ENCODE measurements around the gene SUSD4.

SUSD4 gene

DNA sequence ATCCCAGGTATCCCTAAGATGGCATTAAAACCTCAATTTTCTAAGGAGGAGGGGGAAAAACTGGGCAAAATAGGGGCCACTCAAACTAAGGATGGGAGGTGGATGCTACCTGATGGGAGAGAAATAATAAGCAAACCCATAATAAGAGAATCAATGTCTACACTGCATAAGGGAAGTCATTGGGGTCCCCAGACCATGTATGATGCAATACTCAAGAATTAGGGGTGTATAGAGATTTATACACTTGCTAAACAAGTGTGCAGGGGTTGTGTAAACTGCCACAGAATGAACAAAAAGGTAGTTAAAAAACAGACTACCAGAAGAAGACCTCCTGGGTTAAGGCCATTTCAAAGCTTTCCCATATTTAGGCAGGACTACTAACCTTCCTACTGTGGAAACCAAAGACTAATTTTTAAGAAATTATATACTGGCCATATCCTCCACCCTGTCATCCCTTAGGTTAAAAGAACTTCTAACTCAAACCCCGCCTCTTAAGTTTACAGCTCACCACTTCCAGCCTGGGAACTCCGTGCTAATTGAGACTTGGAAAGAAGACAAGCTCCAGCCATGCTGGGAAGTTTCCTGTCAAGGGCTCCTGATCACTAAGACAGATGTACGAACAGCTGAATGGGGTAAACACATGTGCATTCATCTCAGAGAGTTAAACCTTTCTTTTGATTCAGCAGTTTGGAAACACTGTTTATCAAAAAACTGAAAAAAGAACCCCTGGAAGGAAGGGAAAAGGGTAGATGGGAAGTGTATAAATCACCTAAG lies 156.5 kb downstream of the SUSD4 start:
- no peak for DNase-seq

DNA sequence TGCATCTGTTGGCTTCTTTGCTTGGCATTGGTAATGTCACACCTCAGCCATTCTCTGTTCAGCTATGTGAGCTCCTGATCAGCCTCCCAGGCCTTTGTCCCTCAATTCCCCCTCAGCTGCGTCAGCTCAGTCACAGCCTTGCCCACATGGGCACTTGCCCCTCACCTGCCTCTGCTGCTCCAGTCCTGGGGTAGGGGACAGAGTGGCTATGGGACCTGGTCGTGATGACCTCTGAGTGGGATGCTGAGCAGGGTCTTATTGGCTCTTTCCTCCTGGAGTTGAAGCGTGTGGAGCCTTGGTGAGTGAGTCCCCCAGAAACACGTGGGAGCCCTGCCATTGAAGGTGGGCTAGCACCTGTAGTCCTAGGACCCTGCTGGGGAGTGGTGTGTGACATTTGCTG lies 159.6 kb downstream of the SUSD4 start:
- no peak for DNase-seq

DNA sequence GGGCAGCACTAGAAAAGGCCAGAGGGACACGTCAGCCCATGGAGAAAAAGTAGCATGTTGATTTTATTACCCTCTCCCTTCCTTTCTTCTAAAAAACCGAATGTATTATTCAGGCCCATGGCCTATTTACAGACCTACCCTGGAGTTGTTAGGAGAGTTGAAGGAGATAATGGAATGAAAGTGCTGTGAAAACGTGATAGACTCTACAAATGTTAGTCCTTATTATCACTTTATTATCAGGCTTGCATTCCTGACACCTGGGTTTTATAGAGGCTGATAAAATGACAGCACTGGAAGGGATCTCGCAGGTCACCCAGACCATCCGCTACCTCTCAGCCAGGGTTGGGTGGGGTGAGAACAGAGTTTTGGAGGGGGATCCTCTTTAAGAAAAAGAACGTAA lies 160.3 kb downstream of the SUSD4 start:
- DNase-seq = no peak

DNA sequence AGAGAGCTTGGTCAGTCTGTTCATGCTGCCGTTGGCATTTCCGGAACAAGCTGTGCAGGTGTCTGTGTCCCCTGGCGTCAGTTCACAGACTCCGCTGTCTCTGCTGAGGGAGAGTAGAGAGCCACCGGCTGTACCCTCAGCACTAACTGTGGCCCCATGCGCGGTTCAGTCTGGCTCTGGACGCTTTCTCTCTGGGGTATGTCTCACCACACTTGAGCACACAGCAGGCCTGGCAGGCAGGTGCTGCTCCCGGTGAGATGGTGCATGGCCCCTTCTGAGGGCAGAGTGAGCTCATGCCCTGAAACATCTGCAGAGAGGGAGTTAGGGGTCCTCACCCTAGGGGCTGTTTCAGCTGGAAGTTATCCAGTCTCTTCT lies 161.0 kb downstream of the SUSD4 start:
- DNase-seq = no peak

DNA sequence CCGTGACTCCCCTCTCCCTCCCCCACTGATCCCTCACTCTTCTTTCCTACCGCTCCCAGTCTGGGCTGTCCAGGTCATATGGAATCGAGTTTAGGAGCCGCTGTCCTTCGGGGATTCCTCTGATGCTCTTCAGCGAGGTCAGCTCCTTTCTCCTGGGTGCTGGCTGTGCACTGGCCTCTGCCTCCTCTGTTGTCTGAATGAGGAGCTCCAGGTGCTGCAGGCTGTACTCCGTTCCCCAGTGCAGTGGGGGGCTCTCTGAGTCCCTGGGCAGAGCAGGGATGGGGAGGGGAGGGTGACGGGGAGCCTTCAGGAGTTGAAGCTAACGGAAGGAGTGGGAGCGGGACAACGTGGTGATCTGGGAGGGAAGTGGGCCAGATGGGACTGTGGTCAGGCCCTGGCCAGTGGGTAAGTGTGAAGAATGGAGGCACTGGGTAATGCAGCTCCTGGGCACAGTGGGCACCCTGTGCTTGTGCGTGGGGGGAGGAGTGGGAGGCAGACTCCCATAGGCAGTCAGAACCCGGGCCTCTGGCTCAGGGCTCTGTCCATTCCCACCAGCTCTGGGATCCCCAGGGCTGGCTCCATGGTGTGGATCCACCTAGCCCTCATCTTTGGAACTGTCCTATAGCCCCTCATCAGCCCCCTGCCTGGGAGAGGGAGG lies 161.5 kb downstream of the SUSD4 start:
- no peak for DNase-seq

DNA sequence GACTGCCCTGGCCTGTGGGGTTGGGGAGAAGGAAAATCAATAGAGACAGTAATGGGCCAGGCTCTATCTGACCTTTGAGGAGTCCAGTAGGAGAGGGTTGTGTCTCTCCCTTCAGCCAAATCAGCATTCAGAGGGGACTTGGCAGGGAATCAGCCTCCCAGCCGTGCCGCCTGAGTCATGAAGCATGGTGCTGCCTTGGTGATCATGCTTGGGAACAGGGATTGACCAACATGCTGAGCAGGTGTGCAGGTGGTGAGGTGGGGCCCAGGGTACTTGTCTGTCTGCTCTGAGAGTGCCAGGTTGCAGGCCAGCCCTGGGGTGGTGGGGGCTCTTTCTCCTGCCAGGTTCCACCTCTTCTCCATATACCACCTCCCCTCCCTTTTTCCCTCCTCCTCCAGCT lies 162.0 kb downstream of the SUSD4 start:
- DNase-seq = no peak

DNA sequence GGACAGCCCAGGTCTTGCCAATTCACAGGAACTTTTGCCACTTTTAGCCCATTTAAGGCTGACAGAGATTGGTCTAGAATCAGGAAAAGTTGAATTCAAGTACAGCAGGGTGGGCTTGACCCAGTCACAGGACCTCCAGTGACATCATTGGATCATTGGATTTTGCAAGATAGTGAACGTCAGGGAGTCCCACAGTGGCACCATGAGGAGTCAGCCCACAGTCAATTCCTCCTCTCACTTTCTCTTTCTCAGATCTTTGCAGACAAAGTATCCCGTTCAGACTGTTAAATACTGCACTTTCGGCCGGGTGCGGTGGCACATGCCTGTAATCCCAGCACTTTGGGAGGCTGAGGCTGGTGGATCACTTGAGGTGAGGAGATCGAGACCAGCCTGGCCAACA lies 163.1 kb downstream of the SUSD4 start:
- no peak for DNase-seq

DNA sequence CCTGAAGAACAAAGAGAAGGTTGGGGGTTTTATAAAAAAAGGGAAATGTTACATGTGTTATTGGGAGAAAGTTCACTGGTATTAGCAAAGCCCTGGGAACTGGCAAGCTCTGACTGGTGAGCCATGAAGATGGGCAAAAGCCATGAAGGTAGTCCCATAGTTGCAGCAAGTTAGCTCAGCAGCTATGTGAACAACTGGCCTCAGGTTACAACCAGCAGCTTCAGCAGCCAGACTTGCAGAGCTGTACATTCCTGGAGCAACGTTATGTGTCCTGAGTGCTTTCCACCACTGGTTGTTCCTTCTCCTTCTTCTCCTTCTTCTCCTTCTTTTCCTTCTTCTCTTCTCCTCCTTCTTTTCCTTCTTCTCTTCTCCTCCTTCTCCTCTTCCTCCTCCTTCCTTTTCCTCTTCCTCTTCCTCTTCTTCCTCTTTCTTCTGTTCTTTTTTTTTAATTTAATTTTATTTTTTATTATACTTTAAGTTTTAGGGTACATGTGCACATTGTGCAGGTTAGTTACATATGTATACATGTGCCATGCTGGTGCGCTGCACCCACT lies 164.8 kb downstream of the SUSD4 start:
- no peak for DNase-seq

DNA sequence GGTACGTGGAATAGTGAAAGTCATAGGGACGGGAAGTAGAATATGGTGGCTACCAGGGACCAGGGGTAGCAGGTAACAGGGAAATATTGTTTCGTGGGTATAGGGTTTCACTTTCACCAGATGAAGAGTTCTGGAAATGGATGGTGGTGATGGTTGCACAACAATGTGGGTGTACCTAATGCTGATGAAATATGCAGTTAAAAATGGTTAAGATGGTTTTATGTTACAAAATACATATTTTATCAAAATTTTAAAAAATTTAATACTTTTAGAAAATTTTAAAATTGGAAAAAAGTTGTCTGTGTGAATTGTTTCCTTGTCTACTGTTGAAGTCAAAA lies 165.4 kb downstream of the SUSD4 start:
- DNase-seq = no peak

DNA sequence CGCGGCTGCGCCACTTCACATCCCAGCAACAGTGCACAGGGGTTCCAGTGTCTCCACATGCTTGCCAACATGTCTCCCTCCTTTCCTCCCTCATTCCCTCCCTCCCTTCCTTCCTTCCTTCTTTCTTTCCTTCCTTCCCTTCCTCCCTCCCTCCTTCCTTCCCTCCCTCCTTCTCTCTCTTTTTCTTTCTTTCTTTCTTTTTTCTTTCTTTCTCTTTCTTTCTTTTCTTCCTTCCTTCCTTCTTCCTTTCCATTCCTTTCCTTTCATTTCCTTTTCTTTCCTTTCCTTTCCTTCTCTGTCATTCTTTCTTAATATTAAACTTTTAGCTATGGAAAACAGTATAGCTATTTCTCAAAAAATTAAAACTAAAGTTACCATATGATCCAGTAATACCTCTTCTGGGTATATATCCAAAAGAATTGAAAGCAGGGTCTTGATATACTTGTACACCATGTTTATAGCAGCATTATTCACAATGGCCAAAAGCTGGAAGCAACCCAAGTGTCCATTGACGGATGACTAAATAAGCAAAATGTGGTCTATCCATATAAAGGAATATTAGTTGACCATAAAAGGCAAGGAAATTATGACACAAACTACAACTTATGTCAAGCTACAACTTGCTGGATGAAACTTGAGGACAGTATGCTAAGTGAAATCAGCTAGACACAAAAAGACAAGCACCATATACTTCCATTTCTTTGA lies 165.9 kb downstream of the SUSD4 start:
- DNase-seq = no peak

DNA sequence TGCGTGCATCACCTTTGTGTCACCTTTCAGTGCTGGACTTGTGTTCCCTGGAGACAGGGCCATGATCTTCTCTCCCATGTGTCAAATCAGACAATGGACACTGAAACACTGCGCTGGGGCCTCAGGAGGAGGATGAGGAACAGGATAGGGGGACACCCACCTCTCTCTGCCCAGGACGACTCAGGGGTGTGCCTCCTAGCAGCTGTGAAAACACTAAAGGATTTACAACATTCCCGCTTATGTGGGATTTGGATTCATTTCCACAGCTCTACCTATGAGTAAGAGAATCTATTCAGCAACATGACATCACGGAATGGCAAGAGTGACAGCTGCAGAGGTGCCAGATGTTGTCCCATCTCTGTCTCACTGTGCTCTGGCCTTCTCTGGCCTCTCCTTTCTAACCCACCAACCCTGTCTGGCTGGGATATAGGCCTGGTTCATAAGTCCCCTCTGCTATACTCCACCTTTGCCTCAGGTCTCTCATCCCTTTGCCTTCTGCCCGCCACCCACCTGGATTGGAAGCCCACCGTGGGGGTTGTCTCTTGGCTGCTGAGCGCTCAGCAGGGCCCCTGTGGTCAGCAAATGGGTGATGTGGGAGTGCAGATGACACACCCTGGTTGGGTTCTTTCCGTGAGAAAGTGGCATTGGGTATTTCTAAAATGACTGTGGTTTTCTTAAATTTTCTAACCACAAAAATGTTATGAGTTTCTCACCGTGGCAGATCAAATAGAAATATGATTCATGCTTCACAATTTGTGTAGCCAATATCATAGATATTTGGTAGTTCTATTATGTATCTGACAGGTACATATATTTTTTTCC lies 173.9 kb downstream of the SUSD4 start:
- no peak for DNase-seq

DNA sequence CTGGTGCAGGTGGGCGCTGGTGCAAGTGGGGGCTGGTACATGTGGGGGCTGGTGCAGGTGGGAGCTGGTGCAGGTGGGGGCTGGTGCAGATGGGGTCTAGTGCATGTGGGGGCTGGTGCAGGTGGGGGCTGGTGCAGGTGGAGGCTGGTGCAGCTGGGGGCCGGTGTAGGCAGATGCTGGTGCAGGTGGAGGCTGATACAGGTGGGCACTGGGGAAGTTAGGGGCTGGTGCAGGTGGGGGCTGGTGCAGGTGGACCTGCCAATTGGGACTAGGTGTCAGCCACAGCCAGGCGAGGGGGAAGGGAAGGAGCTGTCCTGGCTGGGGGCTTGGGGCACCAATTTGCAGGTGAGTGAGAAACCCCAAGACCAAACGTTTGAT lies 174.5 kb downstream of the SUSD4 start:
- no peak for DNase-seq

DNA sequence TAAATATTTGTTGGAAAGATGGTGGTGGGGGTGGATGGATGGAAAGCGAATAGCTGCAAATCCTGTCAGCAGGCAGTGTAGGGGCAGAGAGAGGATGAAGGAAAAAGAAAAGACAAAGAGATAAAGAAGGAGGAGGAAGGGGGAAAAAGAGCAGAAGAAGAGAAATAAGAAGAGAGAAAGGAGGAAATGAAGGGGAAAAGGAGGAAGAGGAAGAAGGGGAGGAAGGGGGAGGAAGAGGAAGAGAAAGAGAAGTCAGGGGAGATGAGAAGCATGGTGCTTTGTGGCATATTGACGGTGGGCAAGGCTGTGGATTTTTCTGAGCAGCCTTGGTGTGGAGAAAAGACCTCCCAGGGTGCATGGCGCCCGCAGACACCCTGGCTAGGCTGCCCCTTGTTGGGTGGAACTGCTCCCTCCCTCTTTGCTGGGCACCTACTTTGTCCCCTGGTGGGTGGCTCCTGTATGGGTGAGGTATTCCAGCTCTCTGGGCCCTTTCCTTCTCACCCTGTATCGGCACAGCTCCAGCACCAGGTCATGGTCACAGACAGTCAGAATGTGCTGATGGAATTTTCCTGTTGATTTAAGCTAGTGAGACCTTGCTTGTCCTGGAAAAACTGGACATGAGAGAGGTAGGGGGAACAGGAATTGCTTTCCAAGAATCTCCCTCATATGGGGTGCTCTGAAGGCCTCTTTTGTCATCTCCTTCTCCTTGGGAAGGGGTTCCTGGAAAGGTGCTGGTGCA lies 175.2 kb downstream of the SUSD4 start:
- DNase-seq = no peak

DNA sequence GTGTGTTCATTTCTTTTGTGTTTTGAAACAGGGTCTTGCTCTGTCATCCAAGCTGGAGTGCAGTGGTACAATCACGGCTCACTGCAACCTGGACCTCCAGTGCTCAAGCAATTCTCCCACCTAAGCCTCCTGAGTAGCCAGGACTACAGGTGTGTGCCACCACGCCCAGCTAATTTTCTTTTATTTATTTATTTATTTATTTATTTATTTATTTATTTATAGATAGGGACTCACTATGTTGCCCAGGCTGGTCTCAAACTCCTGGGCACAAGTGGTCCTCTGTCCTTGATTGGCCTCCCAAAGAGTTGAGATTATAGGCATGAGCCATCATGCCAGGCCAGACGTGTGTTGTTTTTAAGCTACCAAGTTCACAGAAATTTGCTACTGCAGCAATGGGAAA lies 177.2 kb downstream of the SUSD4 start:
- DNase-seq = no peak

DNA sequence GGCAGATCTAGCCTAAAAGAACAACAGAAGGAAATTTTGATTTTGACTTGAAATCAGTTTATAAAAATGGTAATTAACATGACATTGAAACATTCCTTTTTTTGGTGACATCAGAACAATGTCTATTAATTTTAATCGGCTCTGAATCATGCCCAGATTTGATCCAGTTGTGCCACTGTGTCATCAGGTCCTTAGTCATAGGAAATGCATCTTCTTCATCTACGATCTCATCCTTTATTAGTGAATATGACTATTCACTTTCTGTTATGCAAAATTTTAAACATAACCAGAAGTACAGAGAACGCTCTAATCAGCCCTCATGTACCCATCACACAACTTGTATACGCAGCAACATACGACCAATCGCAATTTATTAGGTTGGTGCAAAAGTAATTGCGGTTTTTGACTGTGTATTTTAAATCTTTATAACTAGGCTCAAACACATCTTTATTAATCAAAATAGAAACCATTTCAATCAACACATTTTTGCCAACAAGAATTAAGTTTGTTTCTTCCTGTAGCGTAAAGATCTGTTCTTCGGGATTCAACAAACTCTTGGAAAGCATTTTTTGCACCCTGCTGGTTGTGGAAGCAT lies 180.6 kb downstream of the SUSD4 start:
- no peak for DNase-seq

DNA sequence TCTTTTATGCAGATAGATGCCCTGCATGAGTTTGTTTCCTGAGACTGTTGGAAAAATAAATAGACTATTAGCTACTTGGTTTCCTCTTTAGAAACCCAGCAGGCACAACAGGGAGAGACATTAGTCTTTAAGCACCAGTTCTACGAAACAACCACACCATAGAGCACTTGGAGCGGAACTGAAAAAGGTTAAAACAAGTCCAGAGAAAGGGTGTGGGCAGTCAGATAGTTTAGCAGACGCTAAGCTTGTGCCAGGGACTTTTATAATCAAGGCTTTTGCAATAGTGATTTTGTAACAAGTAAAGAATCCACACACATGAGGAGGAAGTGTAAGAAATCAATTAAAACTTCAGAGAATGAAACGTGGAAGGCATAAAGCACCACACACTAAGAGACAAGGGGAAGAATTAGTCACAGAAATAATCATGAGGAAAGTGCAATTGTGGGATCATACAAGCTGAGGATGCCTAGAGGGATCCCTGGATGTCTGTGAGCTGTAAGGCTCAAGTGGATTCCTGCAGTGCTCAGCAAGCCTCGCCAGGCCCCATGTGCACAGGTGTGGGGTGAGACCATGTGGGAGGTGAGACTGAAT lies 183.2 kb downstream of the SUSD4 start:
- DNase-seq = no peak

DNA sequence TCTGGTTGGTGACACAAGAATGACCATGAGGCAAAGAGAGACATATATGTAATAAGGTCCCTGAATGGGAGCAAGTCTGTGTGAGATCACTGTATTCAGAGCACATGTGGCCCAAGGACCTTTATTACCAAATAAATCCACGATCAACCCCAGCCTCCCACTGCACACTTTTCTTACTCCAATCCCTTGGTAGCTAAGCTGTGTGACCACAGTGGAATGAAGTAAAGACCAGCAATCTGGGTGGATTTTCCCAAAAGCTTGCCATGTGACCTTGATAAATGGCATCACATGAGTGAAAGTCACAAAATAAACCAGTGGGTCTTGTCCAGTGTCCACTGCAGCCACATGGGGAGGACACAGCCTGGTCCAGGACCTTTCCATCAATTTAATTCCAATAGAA lies 184.2 kb downstream of the SUSD4 start:
- DNase-seq = no peak

DNA sequence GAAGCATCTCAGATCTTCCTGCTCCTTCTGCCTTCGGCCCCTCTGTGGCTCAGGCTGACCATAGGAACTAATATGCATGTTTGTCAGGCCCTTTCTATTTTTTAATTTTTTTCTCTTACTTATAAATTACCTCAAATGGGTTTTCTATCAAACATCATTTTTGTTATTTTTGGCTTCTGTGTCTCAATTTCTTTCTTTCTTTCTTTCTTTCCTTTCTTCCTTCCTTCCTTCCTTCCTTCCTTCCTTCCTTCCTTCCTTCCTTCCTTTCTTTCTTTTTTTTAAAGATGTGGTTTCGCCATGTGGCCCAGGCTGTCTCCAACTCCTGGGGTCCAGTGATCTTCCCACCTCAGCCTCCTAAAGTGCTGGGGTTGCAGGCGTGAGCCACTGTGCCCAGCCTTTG lies 184.7 kb downstream of the SUSD4 start:
- no peak for DNase-seq

DNA sequence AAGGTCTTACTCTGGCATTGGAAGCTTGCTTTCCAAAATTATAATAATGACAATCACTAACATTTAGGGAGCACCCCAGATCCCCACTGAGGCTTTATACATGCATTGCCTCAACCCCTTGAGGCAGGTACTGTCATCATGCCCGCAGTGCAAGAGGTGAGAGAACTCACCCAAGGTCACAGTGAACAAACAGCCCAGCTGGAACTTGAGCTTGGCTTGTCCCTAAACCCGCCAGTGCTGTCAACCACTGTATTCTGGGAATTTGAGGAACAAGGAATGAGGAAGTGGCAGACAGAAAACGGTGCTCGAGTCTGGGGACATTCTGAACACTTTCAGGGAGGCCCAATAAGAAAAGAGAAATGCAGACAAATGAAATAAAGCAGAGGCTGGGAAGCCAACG lies 186.3 kb downstream of the SUSD4 start:
- DNase-seq = no peak

DNA sequence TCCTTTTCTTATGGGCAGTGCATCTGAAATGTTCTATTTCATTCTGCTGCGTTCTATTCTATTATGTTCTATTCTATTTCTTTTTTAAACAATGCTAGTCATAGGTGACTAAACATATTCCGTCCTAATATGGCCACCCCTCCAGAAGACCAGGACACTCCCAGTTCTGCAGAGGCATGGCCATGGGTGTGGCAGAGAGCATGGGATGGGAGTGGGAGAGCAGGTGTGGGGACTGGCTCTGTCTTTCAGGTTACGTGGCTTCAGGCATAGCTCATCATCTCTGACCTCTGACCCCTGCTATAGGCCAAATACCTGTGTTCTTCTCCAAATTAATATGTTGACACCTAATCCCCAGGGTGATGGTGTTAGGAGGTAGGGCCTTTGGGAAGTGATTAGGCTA lies 187.5 kb downstream of the SUSD4 start:
- no peak for DNase-seq

DNA sequence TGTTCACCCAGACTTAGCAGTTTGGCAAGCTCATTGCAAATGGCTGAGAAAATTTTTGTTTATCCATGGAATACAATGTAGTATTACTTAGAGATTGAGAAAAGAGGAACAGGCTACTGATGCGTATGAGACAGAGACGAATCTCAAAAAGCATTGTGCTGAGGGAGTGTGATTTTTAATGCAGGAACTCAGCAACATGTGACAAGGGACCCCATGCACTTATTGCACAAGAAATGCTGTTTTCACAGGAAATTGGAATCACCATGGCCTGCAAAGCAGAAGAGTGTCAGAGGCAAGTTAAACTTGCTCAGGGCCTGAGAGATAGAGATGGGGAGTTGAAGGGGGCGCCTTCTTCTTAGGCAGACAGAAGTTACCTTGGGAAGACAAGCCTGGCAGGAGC lies 188.3 kb downstream of the SUSD4 start:
- no peak for DNase-seq

DNA sequence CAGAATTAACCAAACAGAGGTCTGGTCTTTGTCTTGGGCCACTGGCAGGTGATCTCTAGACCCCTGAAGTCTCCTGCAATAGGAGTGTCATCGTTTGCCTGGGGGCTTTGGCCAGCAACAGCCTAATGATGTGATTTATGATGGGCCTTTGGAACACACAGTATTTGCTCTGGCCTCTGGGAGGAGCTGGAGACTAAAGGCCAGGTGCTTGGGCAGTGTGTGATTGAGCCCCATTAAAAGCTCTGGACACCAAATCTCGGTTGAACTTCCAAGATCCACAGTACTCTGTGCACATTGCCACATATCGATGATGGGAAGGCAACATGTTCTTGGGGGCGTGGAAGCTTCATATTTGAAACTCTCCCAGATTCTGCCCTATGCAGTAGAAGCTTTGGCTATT lies 188.9 kb downstream of the SUSD4 start:
- no peak for DNase-seq
